Urinary bladder (tissue), 4 donors: Measurements from ENCODE around the gene FOS. TPM values are rescaled to one million over a fixed set of nuclear protein-coding genes. Genes with fewer than 3 reads are reported as not detected.
A peak's percentile ranks its signal among the peaks of the same experiment; 100 is the strongest.

ENCODE experiments used
- DNase-seq: peaks from one replicate; pipeline ENCODE4 v3.0.0-alpha.2; 2015; ENCODE audit errors: extremely low spot score
- H3K27ac ChIP-seq: one replicate; pipeline ENCODE4 v1.5.1; 2013; ENCODE audit warnings: low read depth, mild to moderate bottlenecking, moderate library complexity
- H3K36me3 ChIP-seq: one replicate; pipeline ENCODE4 v1.6.1; 2013; ENCODE audit warnings: mild to moderate bottlenecking, moderate library complexity; ENCODE audit not compliant: insufficient read depth
- H3K4me1 ChIP-seq: one replicate; pipeline ENCODE4 v1.6.1; 2013; ENCODE audit warnings: mild to moderate bottlenecking, moderate library complexity; ENCODE audit not compliant: insufficient read depth
- H3K4me3 ChIP-seq: one replicate; pipeline ENCODE4 v1.5.1; 2013; ENCODE audit warnings: low read depth, low read length
- WGBS: extraction: QIAGEN DNeasy Blood & Tissue Kit; methylation state at CpG from one replicate; pipeline ENCODE4 v1.1.7; 2013; 5-methylcytosine and 5-hydroxymethylcytosine counted together
- polyA plus RNA-seq: library from polyadenylated mRNA; stranded (reverse); fragments of 200-250 nt; gene quantifications from one replicate; pipeline ENCODE4 v1.2.3, GENCODE V29; 2013
- total RNA-seq: library from RNA; depleted of rRNA; stranded (reverse); fragments of >200 nt; gene quantifications from one replicate; pipeline ENCODE4 v1.2.3, GENCODE V29; 2014
- donor health status: healthy with polysubstance abuse.
- donor health status: healthy.

Gene FOS
- total and polyA plus RNA-seq, 2 donors: 219 to 1,557 TPM

GRCh38 chr14:75258803-75259509, 19.7 kb upstream of the FOS start:
- DNase-seq: peak; percentile 99
- under 1% methylated on average over 40 of the region's 40 CpGs for WGBS
- peak overlapping the region; percentile 98 for H3K27ac ChIP-seq
- no peaks in the 10 kb centered on the region for H3K4me1 ChIP-seq
- peak overlapping the region; percentile 26 for H3K4me3 ChIP-seq
- no peaks in the 10 kb centered on the region for H3K36me3 ChIP-seq

- Histone ChIP-seq H3K27ac (peak overlapping the region; percentile 98), H3K4me3 (peak overlapping the region; percentile 26), H3K36me3 (no peaks in the 10 kb centered on the region), H3K4me1 (no peaks in the 10 kb centered on the region)
- WGBS: 2% methylated on average over 7 of the region's 7 CpGs
- peak; percentile 73 for DNase-seq
These were observed 19.1 kb upstream of the FOS start for GRCh38 chr14:75259510-75259855.

- H3K4me1 ChIP-seq: no peaks in the 10 kb centered on the region
- 55% methylated on average over 8 of the region's 8 CpGs for whole genome bisulfite sequencing
- H3K27ac ChIP-seq: peak overlapping the region; percentile 98
- DNase-seq: peak; percentile 64
- H3K4me3 ChIP-seq: no peak overlapping the region
- H3K36me3 ChIP-seq: no peaks in the 10 kb centered on the region
These were observed 18.4 kb upstream of the FOS start for GRCh38 chr14:75260025-75260763.

- H3K4me1 ChIP-seq: no peaks in the 10 kb centered on the region
- no peak overlapping the region for H3K27ac ChIP-seq
- no peak for DNase-seq
- WGBS: 92% methylated on average over 5 of the region's 5 CpGs
- no peaks in the 10 kb centered on the region for H3K36me3 ChIP-seq
- H3K4me3 ChIP-seq: no peak overlapping the region
These were observed 16.8 kb upstream of the FOS start for GRCh38 chr14:75261820-75262219.

GRCh38 chr14:75262641-75263040, 16.0 kb upstream of the FOS start:
- no peaks in the 10 kb centered on the region for H3K36me3 ChIP-seq
- no peak overlapping the region for H3K27ac ChIP-seq
- no peak for DNase-seq
- no peaks in the 10 kb centered on the region for H3K4me1 ChIP-seq
- H3K4me3 ChIP-seq: no peak overlapping the region
- 95% methylated on average over 2 of the region's 2 CpGs for WGBS

GRCh38 chr14:75264036-75264435, 14.6 kb upstream of the FOS start:
- H3K4me1 ChIP-seq: no peaks in the 10 kb centered on the region
- DNase-seq: no peak
- no peaks in the 10 kb centered on the region for H3K36me3 ChIP-seq
- no peak overlapping the region for H3K4me3 ChIP-seq
- WGBS: 89% methylated on average over 3 of the region's 3 CpGs
- no peak overlapping the region for H3K27ac ChIP-seq

GRCh38 chr14:75267141-75267721, 11.4 kb upstream of the FOS start:
- DNase-seq: no peak
- H3K27ac ChIP-seq: peak overlapping the region; percentile 60
- 23% methylated on average over 3 of the region's 3 CpGs for WGBS

GRCh38 chr14:75268633-75269550, 9.7 kb upstream of the FOS start:
- WGBS: 81% methylated on average over 7 of the region's 7 CpGs
- H3K27ac ChIP-seq: no peak overlapping the region
- no peak for DNase-seq
- H3K4me3 ChIP-seq: no peak overlapping the region
- no peaks in the 10 kb centered on the region for H3K36me3 ChIP-seq
- peaks cover 2% of the 10 kb centered on the region for H3K4me1 ChIP-seq

More at GRCh38 chr14:75267141-75267721, 11.4 kb upstream of the FOS start:
- Histone ChIP-seq H3K4me1 (no peaks in the 10 kb centered on the region), H3K36me3 (no peaks in the 10 kb centered on the region), H3K4me3 (no peak overlapping the region)

GRCh38 chr14:75271514-75271913, 7.1 kb upstream of the FOS start:
- Histone ChIP-seq H3K4me1 (peaks cover 2% of the 10 kb centered on the region), H3K4me3 (no peak overlapping the region), H3K36me3 (no peaks in the 10 kb centered on the region), H3K27ac (no peak overlapping the region)
- no peak for DNase-seq
- WGBS: 95% methylated on average over 9 of the region's 9 CpGs

- H3K36me3 ChIP-seq: no peaks in the 10 kb centered on the region
- peaks cover 2% of the 10 kb centered on the region for H3K4me1 ChIP-seq
- no peak for DNase-seq
- 33% methylated on average over 13 of the region's 13 CpGs for WGBS
- H3K27ac ChIP-seq: peak overlapping the region; percentile 27
- H3K4me3 ChIP-seq: no peak overlapping the region
These were observed 5.2 kb upstream of the FOS start for GRCh38 chr14:75273272-75274049.

GRCh38 chr14:75274050-75274898, 4.4 kb upstream of the FOS start:
- Histone ChIP-seq H3K36me3 (no peaks in the 10 kb centered on the region), H3K4me3 (no peak overlapping the region), H3K27ac (no peak overlapping the region), H3K4me1 (peaks cover 2% of the 10 kb centered on the region)
- WGBS: 80% methylated on average over 6 of the region's 6 CpGs
- no peak for DNase-seq

- H3K27ac ChIP-seq: no peak overlapping the region
- DNase-seq: no peak
- H3K36me3 ChIP-seq: no peaks in the 10 kb centered on the region
- no peak overlapping the region for H3K4me3 ChIP-seq
- 80% methylated on average over 9 of the region's 9 CpGs for WGBS
- H3K4me1 ChIP-seq: peaks cover 2% of the 10 kb centered on the region
These were observed 3.6 kb upstream of the FOS start for GRCh38 chr14:75274899-75275569.
